NCI-H2227 (cell line): Measurements from ENCODE around the gene OBSL1.

Experiments used
- DNase-seq: peaks from one replicate; lab custom pipeline; 2025; ENCODE audit not compliant: unreplicated experiment; lab: John Stamatoyannopoulos, UW

OBSL1 gene

GRCh38 chr2:219567791-219568361 lies 3.5 kb downstream of the OBSL1 start:
- DNase-seq: no peak

- DNase-seq: no peak
These were observed 4.2 kb downstream of the OBSL1 start for GRCh38 chr2:219567131-219567530.

- DNase-seq: no peak
These were observed 4.7 kb downstream of the OBSL1 start for GRCh38 chr2:219566640-219567039.

GRCh38 chr2:219565130-219566080 lies 5.9 kb downstream of the OBSL1 start:
- DNase-seq: no peak

- no peak for DNase-seq
These were observed 7.9 kb downstream of the OBSL1 start for GRCh38 chr2:219563271-219563928.

- no peak for DNase-seq
These were observed 9.0 kb downstream of the OBSL1 start for GRCh38 chr2:219562049-219563020.

GRCh38 chr2:219561179-219562048 lies 9.9 kb downstream of the OBSL1 start:
- no peak for DNase-seq

GRCh38 chr2:219560893-219561178 lies 10.5 kb downstream of the OBSL1 start:
- DNase-seq: no peak

- no peak for DNase-seq
These were observed 11.1 kb downstream of the OBSL1 start for GRCh38 chr2:219560037-219560892.

GRCh38 chr2:219559156-219559915 lies 12.0 kb downstream of the OBSL1 start:
- no peak for DNase-seq

- no peak for DNase-seq
These were observed 13.3 kb downstream of the OBSL1 start for GRCh38 chr2:219557791-219558785.

- no peak for DNase-seq
These were observed 14.0 kb downstream of the OBSL1 start for GRCh38 chr2:219557320-219557719.

GRCh38 chr2:219556413-219556812 lies 14.9 kb downstream of the OBSL1 start:
- DNase-seq: no peak

GRCh38 chr2:219555956-219556355 lies 15.4 kb downstream of the OBSL1 start:
- no peak for DNase-seq

GRCh38 chr2:219554350-219554749 lies 17.0 kb downstream of the OBSL1 start:
- DNase-seq: no peak

GRCh38 chr2:219553463-219553963 lies 17.8 kb downstream of the OBSL1 start:
- no peak for DNase-seq

GRCh38 chr2:219553168-219553417 lies 18.2 kb downstream of the OBSL1 start:
- no peak for DNase-seq
